ENCODE measurements around the gene PHF1.
"Not testable (repeated sequence)": the region's sequence is repeated elsewhere in the genome, so short reads cannot be mapped to it uniquely, and the experiment has no call there.

Gene PHF1

DNA sequence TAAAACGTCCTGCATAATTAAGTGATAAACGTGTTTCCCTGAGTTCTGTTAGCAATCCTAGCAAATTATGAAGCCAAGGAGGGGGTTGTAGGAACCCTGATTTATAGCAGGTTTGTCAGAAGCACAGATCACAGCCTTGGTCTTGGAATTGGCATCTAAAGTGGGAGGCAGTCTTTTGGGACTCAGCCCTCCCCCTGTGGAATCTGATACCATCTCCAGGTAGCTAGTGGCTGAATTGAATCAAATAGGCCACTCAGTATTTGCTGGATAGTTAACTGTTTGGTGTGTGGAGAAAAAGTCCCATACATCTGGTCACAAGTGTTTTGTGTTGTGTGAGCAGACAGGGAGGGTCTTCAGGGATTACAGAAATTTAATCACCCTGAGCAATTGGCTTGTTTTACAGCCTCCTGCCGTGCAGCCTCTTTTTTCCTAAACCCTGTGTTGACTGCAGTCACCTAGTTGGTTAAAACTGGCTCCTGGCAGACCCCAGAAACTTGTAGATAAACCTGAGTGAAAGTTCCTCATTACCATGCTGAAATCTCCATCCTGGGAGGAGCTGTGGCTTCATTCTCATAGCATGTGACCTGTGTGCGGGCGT lies 38.2 kb upstream of the PHF1 start:
- Histone ChIP-seq H3K27ac (peak overlapping the region; percentile 35), H3K4me1 (ENCODE audit: control insufficient read depth in 1 of 2, insufficient read depth in 1 of 2, low read depth in 1 of 2, low read length in 1 of 2) (peaks cover 29 to 32% of the 10 kb centered on the region in 2 experiments), H3K9me3 (no peaks in the 10 kb centered on the region), H3K4me3 (ENCODE audit: low read depth in 1 of 2, low read length in 1 of 2) (no peak overlapping the region), H3K27me3 (no peaks in the 10 kb centered on the region), H3K36me3 (no peaks in the 10 kb centered on the region)
- TF ChIP-seq, protein P1, sequence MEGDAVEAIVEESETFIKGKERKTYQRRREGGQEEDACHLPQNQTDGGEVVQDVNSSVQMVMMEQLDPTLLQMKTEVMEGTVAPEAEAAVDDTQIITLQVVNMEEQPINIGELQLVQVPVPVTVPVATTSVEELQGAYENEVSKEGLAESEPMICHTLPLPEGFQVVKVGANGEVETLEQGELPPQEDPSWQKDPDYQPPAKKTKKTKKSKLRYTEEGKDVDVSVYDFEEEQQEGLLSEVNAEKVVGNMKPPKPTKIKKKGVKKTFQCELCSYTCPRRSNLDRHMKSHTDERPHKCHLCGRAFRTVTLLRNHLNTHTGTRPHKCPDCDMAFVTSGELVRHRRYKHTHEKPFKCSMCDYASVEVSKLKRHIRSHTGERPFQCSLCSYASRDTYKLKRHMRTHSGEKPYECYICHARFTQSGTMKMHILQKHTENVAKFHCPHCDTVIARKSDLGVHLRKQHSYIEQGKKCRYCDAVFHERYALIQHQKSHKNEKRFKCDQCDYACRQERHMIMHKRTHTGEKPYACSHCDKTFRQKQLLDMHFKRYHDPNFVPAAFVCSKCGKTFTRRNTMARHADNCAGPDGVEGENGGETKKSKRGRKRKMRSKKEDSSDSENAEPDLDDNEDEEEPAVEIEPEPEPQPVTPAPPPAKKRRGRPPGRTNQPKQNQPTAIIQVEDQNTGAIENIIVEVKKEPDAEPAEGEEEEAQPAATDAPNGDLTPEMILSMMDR (IDR thresholded peaks at IDR 0.05): no peak

DNA sequence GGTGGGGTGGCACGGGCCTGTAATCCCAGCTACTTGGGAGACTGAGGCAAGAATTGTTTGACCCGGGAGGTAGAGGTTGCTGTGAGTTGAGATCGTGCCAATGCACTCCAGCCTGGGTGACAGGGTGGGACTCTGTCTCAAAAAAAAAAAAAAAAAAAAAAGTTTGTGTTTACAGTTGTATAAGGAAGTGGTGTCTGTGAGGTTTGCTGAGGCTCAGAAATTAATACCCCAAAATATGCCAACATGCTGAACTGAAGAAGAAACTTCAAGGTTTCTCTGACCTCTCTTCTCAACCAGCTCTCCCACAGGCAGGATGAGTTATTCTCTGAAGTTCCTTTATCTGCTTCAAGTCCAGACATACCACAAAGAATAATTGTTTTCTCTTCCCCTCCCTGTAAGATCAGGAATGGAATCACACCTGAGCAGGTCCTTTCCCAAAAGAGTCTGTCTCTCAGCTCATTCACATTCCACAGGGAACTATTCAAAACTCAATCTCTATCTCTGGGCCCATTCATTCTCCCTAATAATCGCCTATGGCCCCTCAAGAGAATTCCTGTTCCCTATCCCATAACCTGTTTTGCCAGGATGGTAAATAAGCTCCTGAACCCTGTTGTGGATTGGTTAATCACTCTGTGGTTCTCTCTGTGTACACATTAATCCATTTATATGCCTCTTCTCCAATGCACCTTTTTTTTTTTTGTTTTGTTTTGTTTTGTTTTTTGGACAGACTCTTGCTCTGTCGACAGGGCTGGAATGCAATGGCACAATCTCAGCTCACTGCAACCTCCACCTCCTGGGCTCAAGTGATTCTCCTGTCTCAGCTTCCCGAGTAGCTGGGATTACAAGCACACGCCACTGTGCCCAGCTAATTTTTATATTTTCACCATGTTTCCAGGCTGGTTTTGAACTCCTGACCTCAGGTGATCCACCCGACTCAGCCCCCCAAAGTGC lies 36.6 kb upstream of the PHF1 start:
- peak overlapping the region; percentile 53 for H3K27ac ChIP-seq
- no peaks in the 10 kb centered on the region for H3K36me3 ChIP-seq
- no peaks in the 10 kb centered on the region for H3K9me3 ChIP-seq
- no peak overlapping the region for H3K4me3 ChIP-seq (ENCODE audit: low read depth in 1 of 2, low read length in 1 of 2)
- no peaks in the 10 kb centered on the region for H3K27me3 ChIP-seq
- peaks cover 29 to 32% of the 10 kb centered on the region in 2 experiments for H3K4me1 ChIP-seq (ENCODE audit: control insufficient read depth in 1 of 2, insufficient read depth in 1 of 2, low read depth in 1 of 2, low read length in 1 of 2)
- TF ChIP-seq, protein P1 (IDR thresholded peaks at IDR 0.05): no peak

DNA sequence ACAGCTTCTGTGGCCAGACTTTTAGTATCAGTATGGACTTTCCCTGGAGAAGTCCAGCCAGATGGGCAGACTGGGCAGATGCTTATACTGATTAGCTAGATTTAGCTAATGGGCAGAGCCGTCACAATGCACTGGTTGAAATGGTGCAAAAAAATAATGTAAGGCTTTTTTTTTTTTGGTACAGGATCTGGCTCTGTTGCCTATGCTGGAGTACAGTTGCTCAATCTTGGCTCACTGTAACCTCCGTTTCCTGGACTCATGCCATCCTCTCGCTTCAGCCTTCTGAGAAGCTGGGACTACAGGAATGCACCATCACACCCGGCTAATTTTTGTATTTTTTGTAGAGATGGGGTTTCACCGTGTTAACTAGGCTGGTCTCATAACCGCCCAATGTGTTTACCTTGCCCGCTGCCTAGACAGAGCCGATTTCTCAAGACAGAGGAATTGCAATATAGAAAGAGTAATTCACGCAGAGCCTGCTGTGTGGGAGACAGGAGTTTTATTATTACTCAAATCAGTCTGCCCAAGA lies 35.6 kb upstream of the PHF1 start:
- TF ChIP-seq, protein P1 (IDR thresholded peaks at IDR 0.05): no peak
- Histone ChIP-seq H3K36me3 (no peaks in the 10 kb centered on the region), H3K9me3 (no peaks in the 10 kb centered on the region), H3K4me1 (ENCODE audit: control insufficient read depth in 1 of 2, insufficient read depth in 1 of 2, low read depth in 1 of 2, low read length in 1 of 2) (peaks cover 29 to 32% of the 10 kb centered on the region in 2 experiments), H3K27me3 (no peaks in the 10 kb centered on the region), H3K4me3 (ENCODE audit: low read depth in 1 of 2, low read length in 1 of 2) (peak overlapping the region; percentile 17 to 31), H3K27ac (peak overlapping the region; percentile 53)

DNA sequence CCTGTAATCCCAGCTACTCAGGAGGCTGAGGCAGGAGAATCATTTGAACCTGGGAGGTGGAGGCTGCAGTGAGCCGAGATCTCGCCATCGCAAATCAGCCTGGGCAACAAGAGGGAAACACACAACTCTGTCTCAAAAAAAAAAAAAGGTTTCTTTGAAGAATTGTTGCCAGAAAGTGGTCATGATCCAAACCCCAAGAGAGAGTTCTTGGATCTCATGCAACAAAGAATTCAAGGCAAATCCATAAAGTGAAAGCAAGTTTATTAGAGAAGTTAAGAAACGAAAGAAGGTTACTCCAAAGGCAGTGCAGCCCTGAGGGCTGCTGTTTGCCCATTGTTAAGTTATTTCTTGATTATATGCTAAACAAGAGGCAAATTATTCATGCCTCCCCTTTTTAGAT lies 33.6 kb upstream of the PHF1 start:
- H3K9me3 ChIP-seq: no peaks in the 10 kb centered on the region
- H3K36me3 ChIP-seq: no peaks in the 10 kb centered on the region
- TF ChIP-seq, protein P1 (IDR thresholded peaks at IDR 0.05): no peak
- no peaks in the 10 kb centered on the region for H3K27me3 ChIP-seq
- no peak overlapping the region for H3K4me3 ChIP-seq (ENCODE audit: low read depth in 1 of 2, low read length in 1 of 2)
- H3K4me1 ChIP-seq (ENCODE audit: control insufficient read depth in 1 of 2, insufficient read depth in 1 of 2, low read depth in 1 of 2, low read length in 1 of 2): peaks cover 29 to 32% of the 10 kb centered on the region in 2 experiments
- no peak overlapping the region for H3K27ac ChIP-seq

DNA sequence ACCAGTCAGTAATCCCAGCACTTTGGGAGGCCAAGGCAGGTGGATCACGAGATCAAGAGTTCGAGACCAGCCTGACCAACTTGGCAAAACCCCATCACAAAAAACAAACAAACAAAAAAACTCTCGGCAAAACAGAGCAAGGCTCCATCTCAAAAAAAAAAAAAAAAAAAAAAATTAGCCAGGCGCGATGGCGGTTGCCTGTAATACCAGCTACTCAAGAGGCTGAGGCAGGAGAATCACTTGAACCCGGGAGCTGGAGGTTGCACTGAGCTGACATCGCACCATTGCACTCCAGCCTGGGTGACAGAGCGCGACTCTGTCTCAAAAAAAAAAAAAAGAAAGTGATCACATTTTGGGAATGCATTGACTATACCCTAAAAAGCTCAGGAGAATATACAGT lies 31.6 kb upstream of the PHF1 start:
- H3K36me3 ChIP-seq; H3K4me3 ChIP-seq (ENCODE audit: low read depth in 1 of 2, low read length in 1 of 2); H3K27ac ChIP-seq; H3K27me3 ChIP-seq; H3K9me3 ChIP-seq: not testable (repeated sequence)
- H3K4me1 ChIP-seq (ENCODE audit: control insufficient read depth in 1 of 2, insufficient read depth in 1 of 2, low read depth in 1 of 2, low read length in 1 of 2): peaks cover 17 to 18% of the 10 kb centered on the region in 2 experiments

Data from neutrophil (primary cell).